Neural crest cell (in vitro differentiated cells): Measurements from ENCODE around the gene MRAP2. TPM values are rescaled to one million over a fixed set of nuclear protein-coding genes. Genes with fewer than 3 reads are reported as not detected.
A peak's percentile ranks its signal among the peaks of the same experiment; 100 is the strongest.

Experiments
- DNase-seq: peaks from one replicate; pipeline ENCODE4 v3.0.0; 2021; ENCODE audit warnings: low read depth, mixed read lengths, low spot score
- H3K27ac Mint-ChIP-seq: one replicate; pipeline ENCODE4 v1.8.0; 2021; ENCODE audit warnings: mild to moderate bottlenecking, mixed read lengths; ENCODE audit not compliant: unreplicated experiment
- H3K27me3 Mint-ChIP-seq: 2 replicates; pipeline ENCODE4 v1.8.0; 2021; ENCODE audit warnings: low read depth, mild to moderate bottlenecking, mixed read lengths
- H3K36me3 Mint-ChIP-seq: 2 replicates; pipeline ENCODE4 v1.8.0; 2021; ENCODE audit warnings: low read depth, mild to moderate bottlenecking, mixed read lengths
- H3K4me1 Mint-ChIP-seq: 2 replicates; pipeline ENCODE4 v1.8.0; 2021; ENCODE audit warnings: mixed read lengths
- H3K4me3 Mint-ChIP-seq: one replicate; pipeline ENCODE4 v1.8.0; 2021; ENCODE audit warnings: mild to moderate bottlenecking, mixed read lengths
- H3K9me3 Mint-ChIP-seq: 2 replicates; pipeline ENCODE4 v1.8.0; 2021; ENCODE audit warnings: mixed read lengths
- total RNA-seq: library from RNA; stranded (reverse); gene quantifications from 2 replicates; pipeline ENCODE4 v1.2.1, GENCODE V29; 2021
- TF ChIP-seq, protein P1 (sequence below): fragments of 200-600 bp; sonication (generic); conservative IDR thresholded peaks from 2 replicates; pipeline ENCODE4 v1.5.0; 2021; ENCODE audit warnings: antibody characterized with exemption, mild to moderate bottlenecking

The MRAP2 gene
- total RNA-seq, 1 donor from 2014 or later = 1.4 TPM

DNA sequence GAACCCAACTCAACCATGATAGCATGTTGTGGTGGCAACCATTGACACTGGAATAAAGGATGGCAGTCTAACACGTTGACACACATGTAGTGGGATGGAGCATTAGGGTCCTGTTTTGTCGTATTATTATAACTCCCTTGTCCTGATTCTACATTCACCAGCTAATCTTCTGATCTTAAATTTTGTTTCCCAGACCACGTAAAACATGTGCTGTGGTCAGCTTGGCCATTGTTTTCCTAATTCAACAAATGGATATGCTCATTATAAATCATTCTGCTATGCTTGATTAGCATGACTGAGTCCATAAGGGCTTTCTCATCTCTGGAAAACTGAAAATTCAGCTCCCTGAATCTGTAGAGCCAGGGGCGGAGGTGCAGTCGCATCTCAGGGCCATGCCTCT lies 15.0 kb downstream of the MRAP2 start:
- Mint-ChIP-seq H3K27ac (no peak overlapping the region), H3K4me3 (no peak overlapping the region), H3K9me3 (peaks cover 2% of the 10 kb centered on the region), H3K36me3 (no peaks in the 10 kb centered on the region), H3K27me3 (peaks cover 9% of the 10 kb centered on the region), H3K4me1 (peaks cover 41% of the 10 kb centered on the region)
- DNase-seq = no peak
- TF ChIP-seq, protein P1, sequence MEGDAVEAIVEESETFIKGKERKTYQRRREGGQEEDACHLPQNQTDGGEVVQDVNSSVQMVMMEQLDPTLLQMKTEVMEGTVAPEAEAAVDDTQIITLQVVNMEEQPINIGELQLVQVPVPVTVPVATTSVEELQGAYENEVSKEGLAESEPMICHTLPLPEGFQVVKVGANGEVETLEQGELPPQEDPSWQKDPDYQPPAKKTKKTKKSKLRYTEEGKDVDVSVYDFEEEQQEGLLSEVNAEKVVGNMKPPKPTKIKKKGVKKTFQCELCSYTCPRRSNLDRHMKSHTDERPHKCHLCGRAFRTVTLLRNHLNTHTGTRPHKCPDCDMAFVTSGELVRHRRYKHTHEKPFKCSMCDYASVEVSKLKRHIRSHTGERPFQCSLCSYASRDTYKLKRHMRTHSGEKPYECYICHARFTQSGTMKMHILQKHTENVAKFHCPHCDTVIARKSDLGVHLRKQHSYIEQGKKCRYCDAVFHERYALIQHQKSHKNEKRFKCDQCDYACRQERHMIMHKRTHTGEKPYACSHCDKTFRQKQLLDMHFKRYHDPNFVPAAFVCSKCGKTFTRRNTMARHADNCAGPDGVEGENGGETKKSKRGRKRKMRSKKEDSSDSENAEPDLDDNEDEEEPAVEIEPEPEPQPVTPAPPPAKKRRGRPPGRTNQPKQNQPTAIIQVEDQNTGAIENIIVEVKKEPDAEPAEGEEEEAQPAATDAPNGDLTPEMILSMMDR = no peak

DNA sequence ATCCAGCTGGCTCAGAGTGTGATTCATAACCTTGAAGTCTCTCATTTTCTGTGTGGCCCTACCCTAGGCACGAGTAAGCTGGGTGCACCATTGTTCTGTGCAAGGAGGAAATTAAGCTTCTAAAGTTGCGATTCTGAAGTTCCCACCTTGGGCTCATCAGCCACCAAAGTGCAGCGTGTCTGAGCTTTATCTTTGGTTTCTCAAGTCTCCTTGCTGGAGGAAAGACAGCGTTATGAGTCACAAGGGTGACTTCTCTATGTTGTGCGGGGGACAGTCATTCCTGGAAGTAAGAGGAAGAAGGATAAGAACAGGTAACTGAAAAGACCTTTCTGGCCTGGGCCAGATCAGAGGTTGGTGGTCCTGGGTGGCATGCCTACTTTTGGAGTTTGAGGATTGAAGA lies 16.8 kb downstream of the MRAP2 start:
- DNase-seq = no peak
- Mint-ChIP-seq H3K4me3 (peak overlapping the region; percentile 18), H3K4me1 (peaks cover 37% of the 10 kb centered on the region), H3K27ac (no peak overlapping the region), H3K9me3 (no peaks in the 10 kb centered on the region), H3K36me3 (no peaks in the 10 kb centered on the region), H3K27me3 (peaks cover 9% of the 10 kb centered on the region)
- TF ChIP-seq, protein P1 = no peak

DNA sequence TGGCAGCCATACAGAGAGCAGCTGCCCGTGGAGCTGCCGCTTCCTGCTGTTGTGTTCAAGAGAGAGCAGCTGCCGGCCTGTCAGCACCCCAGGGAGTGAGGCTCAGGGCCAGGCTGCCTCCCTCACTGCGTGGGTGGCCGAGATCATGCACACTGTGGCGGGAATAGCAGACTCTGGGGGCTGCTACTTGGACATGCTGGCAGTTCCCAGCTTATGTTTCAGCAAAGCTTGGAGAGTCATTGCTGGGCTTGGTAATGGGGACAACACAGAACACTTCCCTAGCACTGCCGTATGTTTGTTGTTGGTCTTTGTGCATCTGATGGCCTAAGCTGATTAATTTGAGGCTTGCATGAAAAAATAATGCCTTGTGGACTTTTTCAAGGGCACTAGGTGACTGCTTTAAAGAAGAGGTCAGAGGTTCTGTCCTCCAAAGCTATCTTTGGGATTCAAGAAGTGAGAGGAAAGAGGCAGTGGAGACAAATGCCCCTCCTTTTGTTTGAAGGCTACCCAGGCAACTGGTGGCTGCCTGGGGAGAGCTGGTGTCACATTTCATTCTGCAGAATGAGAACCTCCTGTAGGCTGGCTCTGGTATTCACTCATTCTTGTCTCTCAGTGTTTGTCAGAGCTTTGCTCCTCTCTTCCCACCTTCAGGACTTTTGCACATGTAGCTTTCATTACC lies 18.8 kb downstream of the MRAP2 start:
- peaks cover 37% of the 10 kb centered on the region for H3K4me1 Mint-ChIP-seq
- H3K4me3 Mint-ChIP-seq = peak overlapping the region; percentile 56
- DNase-seq = peak; percentile 27
- no peaks in the 10 kb centered on the region for H3K36me3 Mint-ChIP-seq
- no peaks in the 10 kb centered on the region for H3K9me3 Mint-ChIP-seq
- H3K27me3 Mint-ChIP-seq = peaks cover 9% of the 10 kb centered on the region
- TF ChIP-seq, protein P1 = peak; percentile 45
- peak overlapping the region; percentile 92 for H3K27ac Mint-ChIP-seq

DNA sequence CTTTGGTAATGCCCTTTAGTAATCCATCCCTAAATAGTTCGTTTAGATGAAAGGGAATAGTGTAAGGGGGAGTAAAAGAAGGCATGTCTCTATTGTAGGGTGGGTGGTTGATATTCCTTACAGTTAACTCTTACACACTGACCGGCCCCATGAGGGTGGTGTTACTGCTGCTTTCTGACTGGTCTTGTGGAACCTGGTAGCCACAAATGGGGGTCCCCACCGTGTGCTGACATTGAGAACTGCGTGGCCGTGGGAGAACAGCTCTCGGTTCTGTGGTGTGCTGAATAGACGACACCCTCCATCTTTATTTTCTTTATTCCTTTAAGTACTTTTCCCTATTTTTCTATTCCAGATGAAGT lies 19.3 kb downstream of the MRAP2 start:
- Mint-ChIP-seq H3K4me3 (peak overlapping the region; percentile 56), H3K36me3 (no peaks in the 10 kb centered on the region), H3K27ac (no peak overlapping the region), H3K4me1 (peaks cover 37% of the 10 kb centered on the region), H3K27me3 (peaks cover 9% of the 10 kb centered on the region), H3K9me3 (no peaks in the 10 kb centered on the region)
- no peak for DNase-seq
- TF ChIP-seq, protein P1 = no peak

DNA sequence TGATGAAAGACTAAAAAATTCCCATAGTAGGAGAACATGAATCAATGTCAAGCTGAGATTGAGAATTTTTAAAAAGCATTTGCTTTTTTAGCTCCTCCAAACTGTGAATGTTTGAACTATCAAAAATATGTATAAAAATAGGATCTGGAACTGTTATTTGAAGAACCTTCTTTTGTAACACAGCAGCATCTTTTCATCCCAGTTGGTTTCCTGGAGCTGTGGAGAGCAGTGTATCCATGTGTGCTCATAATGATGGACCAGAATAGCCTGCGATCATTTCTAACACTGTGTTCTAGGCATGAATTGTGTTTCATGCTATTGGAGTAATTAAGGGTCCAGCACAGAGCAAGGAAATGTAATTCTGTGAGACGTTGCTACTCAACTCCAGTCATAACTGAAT lies 22.1 kb downstream of the MRAP2 start:
- H3K9me3 Mint-ChIP-seq = no peaks in the 10 kb centered on the region
- H3K27ac Mint-ChIP-seq = no peak overlapping the region
- H3K36me3 Mint-ChIP-seq = no peaks in the 10 kb centered on the region
- no peak overlapping the region for H3K4me3 Mint-ChIP-seq
- DNase-seq = no peak
- H3K4me1 Mint-ChIP-seq = peaks cover 27% of the 10 kb centered on the region
- H3K27me3 Mint-ChIP-seq = no peaks in the 10 kb centered on the region
- TF ChIP-seq, protein P1 = no peak
